ENCODE data around the gene UBXN10.

GRCh38 chr1:20179371-20180128 lies 6.3 kb upstream of the UBXN10 start:
- TF ChIP-seq POLR2AphosphoS5 (IDR thresholded peaks at IDR 0.05; ENCODE audit: insufficient read depth, low read depth, low read length) (no peak), MAX (IDR thresholded peaks at IDR 0.05; ENCODE audit: insufficient read depth, insufficient read length) (no peak), CTCF (IDR thresholded peaks at IDR 0.05; ENCODE audit: extremely low read depth in 1 of 2, insufficient read depth in 1 of 2, low read depth in 1 of 2, low read length in 2 of 2) (no peak)

All from endothelial cell of umbilical vein (primary cell).